GM23338 (cell line): ENCODE results near the gene MINDY4. TPM values are rescaled to one million over a fixed set of nuclear protein-coding genes. Genes with fewer than 3 reads are reported as not detected.

Experiments
- ATAC-seq: fragments of 200-7000 bp; cut with Tn5 transposase; 3 replicates; pipeline ENCODE4 v1.9.1; 2020
- DNase-seq: peaks from one replicate; pipeline ENCODE4 v3.0.0-alpha.2; 2015; ENCODE audit warnings: low spot score
- H2AFZ ChIP-seq: fragments of 200-600 bp; sonication (generic); 2 replicates; pipeline ENCODE4 v1.8.0; 2016; ENCODE audit warnings: antibody characterized with exemption, mild to moderate bottlenecking, moderate library complexity
- H3F3A ChIP-seq: fragments of 200-600 bp; sonication (generic); replicated peaks from 2 replicates; pipeline ENCODE4 v1.8.0; 2017; ENCODE audit warnings: antibody characterized with exemption, mixed run types, low read depth
- H3K27ac ChIP-seq: fragments of 200-600 bp; sonication (generic); 2 replicates; pipeline ENCODE4 v1.6.1; 2016; ENCODE audit warnings: low read depth
- H3K27me3 ChIP-seq: fragments of 200-600 bp; sonication (generic); 2 replicates; pipeline ENCODE4 v1.8.0; 2016; ENCODE audit warnings: mild to moderate bottlenecking, mixed run types, moderate library complexity; ENCODE audit not compliant: insufficient read depth
- H3K36me3 ChIP-seq: fragments of 200-600 bp; sonication (generic); 2 replicates; pipeline ENCODE4 v1.8.0; 2016; ENCODE audit warnings: mild to moderate bottlenecking; ENCODE audit not compliant: insufficient read depth
- H3K4me1 ChIP-seq: fragments of 200-600 bp; sonication (generic); 2 replicates; pipeline ENCODE4 v1.8.0; 2016; ENCODE audit warnings: mild to moderate bottlenecking, moderate library complexity; ENCODE audit not compliant: insufficient read depth
- H3K4me2 ChIP-seq: fragments of 200-600 bp; sonication (generic); 2 replicates; pipeline ENCODE4 v1.7.1; 2017; ENCODE audit warnings: mixed run types
- H3K4me3 ChIP-seq: fragments of 200-600 bp; sonication (generic); 2 replicates; pipeline ENCODE4 v1.6.1; 2016; ENCODE audit warnings: mixed run types
- H3K79me2 ChIP-seq: fragments of 200-600 bp; sonication (generic); replicated peaks from 2 replicates; pipeline ENCODE4 v1.8.0; 2017; ENCODE audit warnings: mild to moderate bottlenecking; ENCODE audit not compliant: insufficient read depth
- H3K9me2 ChIP-seq: fragments of 200-600 bp; sonication (generic); 2 replicates; pipeline ENCODE4 v1.8.0; 2017; ENCODE audit not compliant: insufficient read depth
- H4K20me1 ChIP-seq: fragments of 200-600 bp; sonication (generic); replicated peaks from 2 replicates; pipeline ENCODE4 v1.8.0; 2017; ENCODE audit warnings: mild to moderate bottlenecking; ENCODE audit not compliant: insufficient read depth
- H3K27ac Mint-ChIP-seq: 2 replicates; pipeline ENCODE4 v1.8.0; 2020; ENCODE audit warnings: inconsistent platforms, mild to moderate bottlenecking, moderate library complexity, mixed read lengths
- H3K27me3 Mint-ChIP-seq: 3 replicates; pipeline ENCODE4 v1.8.0; 2022; ENCODE audit warnings: low read depth, mild to moderate bottlenecking, moderate library complexity, mixed read lengths, inconsistent platforms; ENCODE audit not compliant: insufficient read depth, poor library complexity
- H3K36me3 Mint-ChIP-seq: 3 replicates; pipeline ENCODE4 v1.8.0; 2021; ENCODE audit warnings: low read depth, mild to moderate bottlenecking, inconsistent platforms, moderate library complexity, mixed read lengths
- H3K4me1 Mint-ChIP-seq: 3 replicates; pipeline ENCODE4 v1.8.0; 2020; ENCODE audit warnings: mild to moderate bottlenecking, inconsistent platforms, mixed read lengths
- H3K4me3 Mint-ChIP-seq: 3 replicates; pipeline ENCODE4 v1.8.0; 2021; ENCODE audit warnings: moderate library complexity, mild to moderate bottlenecking, inconsistent platforms, mixed read lengths
- H3K9me3 Mint-ChIP-seq: 3 replicates; pipeline ENCODE4 v1.8.0; 2020; ENCODE audit warnings: moderate library complexity, mild to moderate bottlenecking, inconsistent platforms, mixed read lengths
- CREB1 ChIP-seq: fragments of 250-450 bp; sonication (Bioruptor Pico); IDR thresholded peaks from 2 replicates; pipeline ENCODE4 v1.5.0; 2020; ENCODE audit warnings: low read depth, mild to moderate bottlenecking, moderate library complexity
- EZH2phosphoT487 ChIP-seq: fragments of 200-600 bp; sonication (generic); IDR thresholded peaks from one replicate; pipeline ENCODE4 v1.8.1; 2018; ENCODE audit warnings: antibody characterized with exemption; ENCODE audit not compliant: unreplicated experiment
- JUNB ChIP-seq: IDR thresholded peaks from one replicate; pipeline ENCODE4 v1.6.1; 2016; ENCODE audit warnings: antibody characterized with exemption; ENCODE audit not compliant: unreplicated experiment
- POLR2AphosphoS5 ChIP-seq: IDR thresholded peaks from 2 replicates; pipeline ENCODE4 v1.6.1; 2016; ENCODE audit warnings: antibody characterized with exemption, low read depth
- ZNF114 ChIP-seq: fragments of 250-450 bp; sonication (Bioruptor Pico); IDR thresholded peaks from 2 replicates; pipeline ENCODE4 v1.5.0; 2020; ENCODE audit warnings: mild to moderate bottlenecking, moderate library complexity
- ZNF331 ChIP-seq: fragments of 250-450 bp; sonication (Bioruptor Pico); IDR thresholded peaks from 2 replicates; pipeline ENCODE4 v1.5.0; 2020; ENCODE audit warnings: low read depth, mild to moderate bottlenecking, moderate library complexity
- polyA plus RNA-seq: library from polyadenylated mRNA; unstranded; fragments of >200 nt; fragmentation: Nextera tagmentation; extraction: Ambion mirVana; gene quantifications from 2 replicates; pipeline ENCODE4 v1.2.1, GENCODE V29; 2016
- total RNA-seq: library from RNA; depleted of rRNA; stranded (reverse); fragments of >200 nt; shearing (Covaris generic); gene quantifications from 2 replicates; pipeline ENCODE4 v1.2.3, GENCODE V29; 2014
- TF ChIP-seq, protein P1 (sequence below), 2 experiments: fragments of 200-600 bp in 1 of 2; sonication (generic) in 1 of 2; conservative IDR thresholded peaks; 2 replicates each; pipeline versions ENCODE4 v1.5.1 to v1.6.1; 2016 to 2017; ENCODE audit warnings: antibody characterized with exemption in 2 of 2, low read depth in 2 of 2, mild to moderate bottlenecking in 2 of 2, moderate library complexity in 1 of 2
- TF ChIP-seq, protein P2 (sequence below): IDR thresholded peaks from 2 replicates; pipeline ENCODE4 v1.6.1; 2016; ENCODE audit warnings: antibody characterized with exemption
- TF ChIP-seq, protein P3 (sequence below): fragments of 250-450 bp; sonication (Bioruptor Pico); IDR thresholded peaks from 2 replicates; pipeline ENCODE4 v1.5.0; 2020; ENCODE audit warnings: mild to moderate bottlenecking, moderate library complexity

Gene MINDY4
- total and polyA plus RNA-seq, 2 experiments from 2014 or later: 1.7 to 4.4 TPM

DNA sequence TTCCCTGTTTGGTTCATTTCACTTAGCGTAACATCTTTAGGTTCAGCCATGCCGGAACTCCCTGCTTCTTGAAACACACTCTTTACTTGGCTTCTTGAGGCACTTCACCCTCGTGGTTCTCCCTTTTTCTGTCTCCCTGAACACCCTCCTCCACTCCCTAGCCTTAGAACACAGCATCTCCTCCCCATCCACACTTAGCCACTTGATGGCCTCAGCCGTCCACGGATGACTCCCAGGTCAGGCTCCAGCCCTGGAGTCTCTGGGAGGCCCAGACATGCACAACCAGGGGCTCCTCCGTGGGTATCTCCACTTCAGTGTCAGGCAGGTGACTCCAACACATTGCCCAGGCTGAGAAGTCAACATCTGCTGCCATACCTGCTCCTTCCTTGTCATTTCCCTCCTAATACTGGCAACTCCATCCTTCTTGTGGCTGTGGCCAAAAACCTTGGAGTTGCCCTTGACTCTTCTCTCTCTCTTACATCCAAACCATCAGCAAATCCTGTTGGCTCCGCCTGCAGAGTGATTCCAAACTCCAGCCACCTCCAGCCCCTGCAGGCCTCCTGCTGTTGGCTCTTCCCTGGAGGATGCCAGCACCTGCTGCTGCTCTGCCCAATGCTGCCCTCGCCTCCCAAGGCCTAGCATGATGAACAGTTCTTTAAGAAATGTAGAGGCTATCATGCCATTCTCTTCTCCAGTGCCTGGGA is 27.7 kb upstream of the MINDY4 start:
- Histone ChIP-seq H3K9me2 (0 out of 2 replicates have a peak, but pooled peaks cover 1% of the 10 kb centered on the region), H3K4me1 (no peaks in the 10 kb centered on the region), H3K79me2 (no peaks in the 10 kb centered on the region), H3K4me2 (no peak overlapping the region), H3K4me3 (no peak overlapping the region), H4K20me1 (no peaks in the 10 kb centered on the region), H3F3A (no peaks in the 10 kb centered on the region), H3K36me3 (no peaks in the 10 kb centered on the region), H3K27ac (no peak overlapping the region), H3K27me3 (no peaks in the 10 kb centered on the region), H2AFZ (no peak overlapping the region)
- no peak overlapping the region for H3K4me3 Mint-ChIP-seq
- no peak for TF ChIP-seq POLR2AphosphoS5
- TF ChIP-seq, protein P1, sequence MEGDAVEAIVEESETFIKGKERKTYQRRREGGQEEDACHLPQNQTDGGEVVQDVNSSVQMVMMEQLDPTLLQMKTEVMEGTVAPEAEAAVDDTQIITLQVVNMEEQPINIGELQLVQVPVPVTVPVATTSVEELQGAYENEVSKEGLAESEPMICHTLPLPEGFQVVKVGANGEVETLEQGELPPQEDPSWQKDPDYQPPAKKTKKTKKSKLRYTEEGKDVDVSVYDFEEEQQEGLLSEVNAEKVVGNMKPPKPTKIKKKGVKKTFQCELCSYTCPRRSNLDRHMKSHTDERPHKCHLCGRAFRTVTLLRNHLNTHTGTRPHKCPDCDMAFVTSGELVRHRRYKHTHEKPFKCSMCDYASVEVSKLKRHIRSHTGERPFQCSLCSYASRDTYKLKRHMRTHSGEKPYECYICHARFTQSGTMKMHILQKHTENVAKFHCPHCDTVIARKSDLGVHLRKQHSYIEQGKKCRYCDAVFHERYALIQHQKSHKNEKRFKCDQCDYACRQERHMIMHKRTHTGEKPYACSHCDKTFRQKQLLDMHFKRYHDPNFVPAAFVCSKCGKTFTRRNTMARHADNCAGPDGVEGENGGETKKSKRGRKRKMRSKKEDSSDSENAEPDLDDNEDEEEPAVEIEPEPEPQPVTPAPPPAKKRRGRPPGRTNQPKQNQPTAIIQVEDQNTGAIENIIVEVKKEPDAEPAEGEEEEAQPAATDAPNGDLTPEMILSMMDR (conservative IDR thresholded peaks at IDR 0.05; ENCODE audit: low read depth in 2 of 2): peak; percentile 23 to 63; a peak in 2 of 4 replicates
- TF ChIP-seq EZH2phosphoT487: no peak
- TF ChIP-seq, protein P2, sequence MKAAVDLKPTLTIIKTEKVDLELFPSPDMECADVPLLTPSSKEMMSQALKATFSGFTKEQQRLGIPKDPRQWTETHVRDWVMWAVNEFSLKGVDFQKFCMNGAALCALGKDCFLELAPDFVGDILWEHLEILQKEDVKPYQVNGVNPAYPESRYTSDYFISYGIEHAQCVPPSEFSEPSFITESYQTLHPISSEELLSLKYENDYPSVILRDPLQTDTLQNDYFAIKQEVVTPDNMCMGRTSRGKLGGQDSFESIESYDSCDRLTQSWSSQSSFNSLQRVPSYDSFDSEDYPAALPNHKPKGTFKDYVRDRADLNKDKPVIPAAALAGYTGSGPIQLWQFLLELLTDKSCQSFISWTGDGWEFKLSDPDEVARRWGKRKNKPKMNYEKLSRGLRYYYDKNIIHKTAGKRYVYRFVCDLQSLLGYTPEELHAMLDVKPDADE: no peak
- no peak for TF ChIP-seq CREB1 (CRISPR knock-in tag)
- H3K9me3 Mint-ChIP-seq: no peaks in the 10 kb centered on the region
- H3K4me1 Mint-ChIP-seq: no peaks in the 10 kb centered on the region; the same call in 2 of the 3 replicates
- no peak overlapping the region for H3K27ac Mint-ChIP-seq
- no peak for DNase-seq
- ATAC-seq: peak; percentile 13; the same call in 1 of the 3 replicates
- peaks cover 4% of the 10 kb centered on the region for H3K27me3 Mint-ChIP-seq
- H3K36me3 Mint-ChIP-seq: no peaks in the 10 kb centered on the region

- H3K79me2 ChIP-seq: no peaks in the 10 kb centered on the region
- no peak overlapping the region for H3K4me3 ChIP-seq
- DNase-seq (no peak), ATAC-seq (no peak)
- no peaks in the 10 kb centered on the region for H4K20me1 ChIP-seq
- no peak overlapping the region for H3K27ac ChIP-seq
- H3K4me3 Mint-ChIP-seq: no peak overlapping the region
- no peaks in the 10 kb centered on the region for H3F3A ChIP-seq
- no peaks in the 10 kb centered on the region for H3K36me3 Mint-ChIP-seq
- no peaks in the 10 kb centered on the region for H3K36me3 ChIP-seq
- no peaks in the 10 kb centered on the region; the same call in 2 of the 3 replicates for H3K4me1 Mint-ChIP-seq
- H2AFZ ChIP-seq: no peak overlapping the region
- peaks cover 4% of the 10 kb centered on the region for H3K27me3 Mint-ChIP-seq
- no peak overlapping the region for H3K27ac Mint-ChIP-seq
- no peaks in the 10 kb centered on the region for H3K4me1 ChIP-seq
- no peaks in the 10 kb centered on the region for H3K27me3 ChIP-seq
- H3K9me2 ChIP-seq: no peaks in the 10 kb centered on the region
- no peaks in the 10 kb centered on the region for H3K9me3 Mint-ChIP-seq
- H3K4me2 ChIP-seq: no peak overlapping the region
- TF ChIP-seq JUNB: no peak
- no peak for TF ChIP-seq CREB1 (CRISPR knock-in tag)
- TF ChIP-seq, protein P3, sequence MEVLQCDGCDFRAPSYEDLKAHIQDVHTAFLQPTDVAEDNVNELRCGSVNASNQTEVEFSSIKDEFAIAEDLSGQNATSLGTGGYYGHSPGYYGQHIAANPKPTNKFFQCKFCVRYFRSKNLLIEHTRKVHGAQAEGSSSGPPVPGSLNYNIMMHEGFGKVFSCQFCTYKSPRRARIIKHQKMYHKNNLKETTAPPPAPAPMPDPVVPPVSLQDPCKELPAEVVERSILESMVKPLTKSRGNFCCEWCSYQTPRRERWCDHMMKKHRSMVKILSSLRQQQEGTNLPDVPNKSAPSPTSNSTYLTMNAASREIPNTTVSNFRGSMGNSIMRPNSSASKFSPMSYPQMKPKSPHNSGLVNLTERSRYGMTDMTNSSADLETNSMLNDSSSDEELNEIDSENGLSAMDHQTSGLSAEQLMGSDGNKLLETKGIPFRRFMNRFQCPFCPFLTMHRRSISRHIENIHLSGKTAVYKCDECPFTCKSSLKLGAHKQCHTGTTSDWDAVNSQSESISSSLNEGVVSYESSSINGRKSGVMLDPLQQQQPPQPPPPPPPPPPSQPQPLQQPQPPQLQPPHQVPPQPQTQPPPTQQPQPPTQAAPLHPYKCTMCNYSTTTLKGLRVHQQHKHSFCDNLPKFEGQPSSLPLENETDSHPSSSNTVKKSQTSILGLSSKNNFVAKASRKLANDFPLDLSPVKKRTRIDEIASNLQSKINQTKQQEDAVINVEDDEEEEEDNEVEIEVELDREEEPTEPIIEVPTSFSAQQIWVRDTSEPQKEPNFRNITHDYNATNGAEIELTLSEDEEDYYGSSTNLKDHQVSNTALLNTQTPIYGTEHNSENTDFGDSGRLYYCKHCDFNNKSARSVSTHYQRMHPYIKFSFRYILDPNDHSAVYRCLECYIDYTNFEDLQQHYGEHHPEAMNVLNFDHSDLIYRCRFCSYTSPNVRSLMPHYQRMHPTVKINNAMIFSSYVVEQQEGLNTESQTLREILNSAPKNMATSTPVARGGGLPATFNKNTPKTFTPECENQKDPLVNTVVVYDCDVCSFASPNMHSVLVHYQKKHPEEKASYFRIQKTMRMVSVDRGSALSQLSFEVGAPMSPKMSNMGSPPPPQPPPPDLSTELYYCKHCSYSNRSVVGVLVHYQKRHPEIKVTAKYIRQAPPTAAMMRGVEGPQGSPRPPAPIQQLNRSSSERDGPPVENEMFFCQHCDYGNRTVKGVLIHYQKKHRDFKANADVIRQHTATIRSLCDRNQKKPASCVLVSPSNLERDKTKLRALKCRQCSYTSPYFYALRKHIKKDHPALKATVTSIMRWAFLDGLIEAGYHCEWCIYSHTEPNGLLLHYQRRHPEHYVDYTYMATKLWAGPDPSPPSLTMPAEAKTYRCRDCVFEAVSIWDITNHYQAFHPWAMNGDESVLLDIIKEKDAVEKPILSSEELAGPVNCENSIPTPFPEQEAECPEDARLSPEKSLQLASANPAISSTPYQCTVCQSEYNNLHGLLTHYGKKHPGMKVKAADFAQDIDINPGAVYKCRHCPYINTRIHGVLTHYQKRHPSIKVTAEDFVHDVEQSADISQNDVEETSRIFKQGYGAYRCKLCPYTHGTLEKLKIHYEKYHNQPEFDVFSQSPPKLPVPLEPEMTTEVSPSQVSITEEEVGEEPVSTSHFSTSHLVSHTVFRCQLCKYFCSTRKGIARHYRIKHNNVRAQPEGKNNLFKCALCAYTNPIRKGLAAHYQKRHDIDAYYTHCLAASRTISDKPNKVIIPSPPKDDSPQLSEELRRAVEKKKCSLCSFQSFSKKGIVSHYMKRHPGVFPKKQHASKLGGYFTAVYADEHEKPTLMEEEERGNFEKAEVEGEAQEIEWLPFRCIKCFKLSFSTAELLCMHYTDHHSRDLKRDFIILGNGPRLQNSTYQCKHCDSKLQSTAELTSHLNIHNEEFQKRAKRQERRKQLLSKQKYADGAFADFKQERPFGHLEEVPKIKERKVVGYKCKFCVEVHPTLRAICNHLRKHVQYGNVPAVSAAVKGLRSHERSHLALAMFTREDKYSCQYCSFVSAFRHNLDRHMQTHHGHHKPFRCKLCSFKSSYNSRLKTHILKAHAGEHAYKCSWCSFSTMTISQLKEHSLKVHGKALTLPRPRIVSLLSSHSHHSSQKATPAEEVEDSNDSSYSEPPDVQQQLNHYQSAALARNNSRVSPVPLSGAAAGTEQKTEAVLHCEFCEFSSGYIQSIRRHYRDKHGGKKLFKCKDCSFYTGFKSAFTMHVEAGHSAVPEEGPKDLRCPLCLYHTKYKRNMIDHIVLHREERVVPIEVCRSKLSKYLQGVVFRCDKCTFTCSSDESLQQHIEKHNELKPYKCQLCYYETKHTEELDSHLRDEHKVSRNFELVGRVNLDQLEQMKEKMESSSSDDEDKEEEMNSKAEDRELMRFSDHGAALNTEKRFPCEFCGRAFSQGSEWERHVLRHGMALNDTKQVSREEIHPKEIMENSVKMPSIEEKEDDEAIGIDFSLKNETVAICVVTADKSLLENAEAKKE (CRISPR knock-in tag): no peak
- TF ChIP-seq ZNF331 (CRISPR knock-in tag): no peak
- TF ChIP-seq ZNF114 (CRISPR knock-in tag): no peak
These were observed 27.2 kb upstream of the MINDY4 start for GRCh38 chr7:30744075-30744417.
